ELF-1 (cell line): ENCODE measurements around the gene PTCD1.

ENCODE experiments used
- DNase-seq: peaks from one replicate; pipeline ENCODE4 v3.0.0-alpha.2; 2016; ENCODE audit warnings: low read depth, low spot score

The PTCD1 gene, protein sequence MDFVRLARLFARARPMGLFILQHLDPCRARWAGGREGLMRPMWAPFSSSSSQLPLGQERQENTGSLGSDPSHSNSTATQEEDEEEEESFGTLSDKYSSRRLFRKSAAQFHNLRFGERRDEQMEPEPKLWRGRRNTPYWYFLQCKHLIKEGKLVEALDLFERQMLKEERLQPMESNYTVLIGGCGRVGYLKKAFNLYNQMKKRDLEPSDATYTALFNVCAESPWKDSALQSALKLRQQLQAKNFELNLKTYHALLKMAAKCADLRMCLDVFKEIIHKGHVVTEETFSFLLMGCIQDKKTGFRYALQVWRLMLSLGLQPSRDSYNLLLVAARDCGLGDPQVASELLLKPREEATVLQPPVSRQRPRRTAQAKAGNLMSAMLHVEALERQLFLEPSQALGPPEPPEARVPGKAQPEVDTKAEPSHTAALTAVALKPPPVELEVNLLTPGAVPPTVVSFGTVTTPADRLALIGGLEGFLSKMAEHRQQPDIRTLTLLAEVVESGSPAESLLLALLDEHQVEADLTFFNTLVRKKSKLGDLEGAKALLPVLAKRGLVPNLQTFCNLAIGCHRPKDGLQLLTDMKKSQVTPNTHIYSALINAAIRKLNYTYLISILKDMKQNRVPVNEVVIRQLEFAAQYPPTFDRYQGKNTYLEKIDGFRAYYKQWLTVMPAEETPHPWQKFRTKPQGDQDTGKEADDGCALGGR

DNA sequence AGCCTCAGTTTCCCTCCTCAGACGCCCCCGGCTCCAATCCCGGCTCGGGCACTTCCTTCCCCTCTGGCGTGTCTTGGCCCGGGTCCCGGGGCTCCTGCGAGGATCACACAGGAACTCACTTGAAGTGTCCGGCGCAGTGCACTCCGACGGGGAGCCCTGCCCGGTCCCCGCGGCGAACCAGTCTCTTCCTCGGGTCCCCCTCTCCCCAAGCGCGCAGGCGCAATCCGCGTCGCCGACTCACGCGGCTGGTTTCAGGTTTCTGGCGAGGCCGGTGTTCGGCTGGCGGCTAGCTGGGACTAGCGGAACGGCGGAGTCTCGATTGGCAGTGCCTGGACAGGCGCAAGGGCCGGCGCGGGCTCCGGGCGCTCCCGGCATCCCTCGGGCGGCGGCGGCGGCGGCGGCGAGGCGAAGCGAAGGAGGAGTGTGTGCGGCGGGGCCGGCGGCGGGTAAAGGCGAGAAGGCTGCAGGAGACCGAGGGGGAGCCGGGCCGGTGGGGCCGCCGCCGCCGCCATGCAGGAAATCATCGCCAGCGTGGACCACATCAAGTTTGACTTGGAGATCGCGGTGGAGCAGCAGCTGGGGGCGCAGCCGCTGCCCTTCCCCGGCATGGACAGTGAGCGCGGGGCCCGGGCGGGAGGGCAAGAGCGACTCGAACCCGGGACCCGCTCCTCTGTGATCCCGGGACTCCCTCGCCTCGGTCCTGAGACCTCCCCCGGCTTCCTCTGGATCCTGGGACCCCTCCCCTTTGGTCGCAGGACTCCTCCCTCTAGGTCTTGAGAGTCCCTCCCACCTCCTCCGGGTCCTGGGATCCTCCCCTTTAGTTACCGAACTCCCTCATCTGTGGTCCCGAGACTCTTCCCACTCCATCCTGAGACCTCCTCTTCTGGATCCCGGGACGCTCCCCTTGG, at the start of gene PTCD1, which contains the start of gene CPSF4:
Gene PTCD1 (minus strand): TSS at position 226 of the 908 bp plus-strand sequence. CDS start 3,556 bp downstream, outside the sequence.
Gene CPSF4 (plus strand): TSS at position 371 of the 908 bp plus-strand sequence. CDS start 140 bp downstream, at position 511.
- DNase-seq: peak; percentile 95

DNA sequence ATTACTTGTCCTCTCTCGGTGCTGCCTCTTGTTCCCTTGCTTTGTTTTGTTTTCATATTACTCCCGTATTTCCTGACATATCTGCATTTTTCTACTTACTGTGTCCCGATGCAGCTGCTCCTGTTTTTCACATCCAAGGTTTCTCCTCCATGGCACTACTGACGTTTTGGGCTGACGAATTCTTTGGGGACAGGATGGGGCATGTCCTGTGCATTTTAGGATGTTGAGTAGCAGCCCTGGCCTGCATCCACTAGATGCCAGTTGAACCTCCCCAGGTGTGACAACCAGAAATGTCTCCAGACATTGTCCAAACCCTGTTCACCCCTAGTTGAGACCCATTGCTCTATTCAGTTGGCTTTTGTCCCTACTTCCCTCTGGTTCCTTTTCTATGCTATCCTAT, 46.5 kb upstream of the PTCD1 start:
- DNase-seq: no peak

DNA sequence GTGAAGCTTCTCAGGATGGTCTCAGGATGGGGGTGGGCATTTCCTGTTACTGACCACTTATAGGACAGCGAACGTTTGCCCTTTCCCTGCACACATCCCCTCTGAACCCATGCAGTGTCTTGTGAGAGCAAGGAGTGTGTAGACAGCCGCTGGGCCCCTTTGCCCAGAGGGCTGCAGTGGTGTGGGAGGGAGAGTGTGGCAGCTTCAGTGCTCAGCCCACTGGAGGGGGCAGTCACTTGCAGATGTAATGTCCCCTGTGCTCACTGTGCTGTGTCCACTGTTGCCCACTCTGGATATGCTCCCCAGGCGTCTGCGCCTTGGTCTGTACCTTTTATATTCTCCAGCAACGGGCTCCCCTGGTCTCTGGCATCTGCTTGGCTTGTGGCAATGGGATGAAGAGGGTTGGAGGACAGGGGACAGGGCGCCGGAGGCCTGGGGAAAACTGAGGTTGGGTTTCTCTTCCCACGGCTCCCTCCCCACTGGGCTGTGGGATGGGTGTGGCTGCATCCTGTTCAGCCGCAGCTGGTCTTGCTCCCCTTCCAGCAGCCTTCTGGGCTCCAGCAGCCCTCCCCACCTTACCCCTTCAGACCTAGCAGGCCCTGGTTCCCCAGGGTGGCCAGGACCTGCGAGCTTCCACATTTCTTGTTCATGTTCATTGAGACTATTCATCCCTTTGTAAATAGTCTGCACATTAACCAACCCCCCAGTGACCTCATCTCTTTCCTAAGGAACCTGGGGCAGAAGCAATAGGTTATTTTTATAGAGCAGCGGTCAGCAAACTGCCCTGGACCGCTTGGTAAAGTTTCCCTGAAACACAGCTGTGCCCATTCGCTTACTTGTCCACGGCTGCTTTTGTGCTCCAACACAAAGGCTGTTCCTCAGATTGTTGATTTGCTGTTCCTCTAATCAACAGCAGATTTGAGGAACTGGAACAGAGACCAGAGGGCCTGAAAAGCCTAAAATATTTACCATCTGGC, 40.2 kb upstream of the PTCD1 start:
- DNase-seq: no peak

DNA sequence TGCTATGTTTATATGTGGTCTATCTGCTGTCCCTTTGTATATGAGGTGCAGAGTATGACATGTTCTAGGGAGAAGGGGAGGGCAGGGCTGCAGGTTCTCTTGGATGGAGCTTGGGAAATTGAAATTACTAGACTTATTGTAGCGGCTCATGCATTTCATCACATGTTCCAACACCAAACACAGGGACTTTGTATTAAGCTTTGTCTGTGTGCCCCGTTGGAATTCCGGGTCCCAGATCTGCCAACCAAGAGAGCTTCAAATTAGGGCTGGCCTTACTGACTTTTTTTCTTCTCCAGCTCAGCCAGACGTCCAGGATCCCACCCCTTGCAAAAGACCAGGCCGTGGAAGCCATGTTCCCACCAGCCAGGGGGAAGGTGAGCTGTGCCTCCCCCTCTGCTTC, 37.5 kb upstream of the PTCD1 start:
- DNase-seq: no peak

DNA sequence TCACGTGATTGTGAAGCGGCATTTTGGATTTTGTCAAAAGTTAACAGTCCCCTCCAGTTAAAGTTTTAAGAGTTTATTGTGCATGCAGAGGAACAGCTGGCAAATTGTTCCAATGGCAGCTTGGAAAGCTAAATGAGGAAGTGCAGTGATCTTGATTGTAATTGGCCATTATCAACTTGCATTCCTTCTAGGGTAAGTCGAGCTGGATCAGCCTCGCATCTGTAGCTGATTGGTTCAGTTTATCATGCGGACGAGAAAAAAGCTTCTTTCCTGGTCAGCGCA, 34.7 kb upstream of the PTCD1 start:
- DNase-seq: peak; percentile 50

DNA sequence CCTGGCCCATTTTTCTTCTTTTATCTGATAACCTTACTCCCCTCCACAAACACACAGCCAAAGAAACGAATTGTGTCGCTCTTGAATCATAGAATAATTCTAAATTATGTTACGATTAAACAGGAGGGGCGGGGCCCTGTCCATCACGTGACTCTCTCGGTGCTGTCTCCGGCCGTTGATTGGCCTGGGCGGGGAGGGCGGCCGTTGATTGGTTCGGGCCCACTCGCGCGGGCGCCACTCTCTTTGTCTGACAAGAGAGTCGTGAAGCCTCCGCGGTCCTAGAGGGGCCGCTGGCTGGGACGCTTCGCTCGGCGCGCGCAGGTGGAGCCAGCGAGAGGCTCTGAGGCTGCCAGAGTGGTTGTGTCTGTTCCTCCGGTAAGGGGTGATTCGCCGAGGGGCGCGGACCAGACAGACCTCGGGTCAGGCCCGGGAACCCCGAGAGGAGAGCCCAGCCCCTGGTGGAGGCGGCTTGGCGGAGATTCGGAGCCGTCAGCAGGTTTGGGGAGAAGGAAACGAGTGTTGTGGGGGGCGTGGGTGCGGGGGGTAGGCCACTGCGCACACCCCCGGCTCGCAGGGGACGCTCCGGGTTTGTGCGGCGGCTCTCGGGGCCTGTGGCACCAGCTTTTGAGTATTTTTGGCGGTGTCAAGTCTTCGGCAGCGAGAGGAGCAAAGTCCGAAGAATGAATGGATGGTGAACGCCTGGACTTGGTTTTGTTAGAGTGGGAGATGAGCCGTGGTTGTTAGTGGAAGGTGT, 34.1 kb upstream of the PTCD1 start, which contains the start of gene ZNF789:
Gene ZNF789 (plus strand): TSS at position 330 of the 754 bp plus-strand sequence. CDS start 3,567 bp downstream, outside the sequence.
- DNase-seq: peak; percentile 98

DNA sequence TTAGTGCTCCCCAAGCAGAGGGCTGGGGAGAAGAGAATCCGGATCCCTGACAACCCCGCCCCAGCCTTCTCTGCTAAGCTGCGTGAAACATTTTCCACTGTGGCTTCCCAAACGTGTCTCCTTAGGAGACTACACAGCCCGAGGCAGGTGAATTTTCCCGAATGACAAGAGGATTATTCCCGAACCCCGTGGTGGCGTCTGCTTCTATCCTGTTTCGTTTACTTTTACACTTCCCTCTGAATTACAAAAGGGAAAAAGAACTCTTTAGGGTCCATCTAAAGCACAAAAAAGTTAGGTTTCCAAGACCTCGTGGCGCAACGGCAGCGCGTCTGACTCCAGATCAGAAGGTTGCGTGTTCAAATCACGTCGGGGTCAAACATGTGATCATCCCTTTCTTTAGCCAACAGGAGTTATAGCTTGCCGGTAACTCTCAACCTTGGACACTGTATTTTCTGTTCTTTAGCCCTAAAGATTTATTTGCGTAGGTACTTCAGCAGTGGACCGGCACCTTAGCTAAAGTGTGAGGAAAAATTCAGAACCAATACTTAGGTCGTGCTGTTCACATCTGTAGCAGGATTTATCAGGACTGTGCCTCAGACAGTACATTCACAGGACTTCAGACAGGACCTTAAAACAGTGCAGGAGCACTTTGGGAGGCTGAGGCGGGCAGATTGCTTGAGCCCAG, 30.9 kb upstream of the PTCD1 start:
- DNase-seq: peak; percentile 59

DNA sequence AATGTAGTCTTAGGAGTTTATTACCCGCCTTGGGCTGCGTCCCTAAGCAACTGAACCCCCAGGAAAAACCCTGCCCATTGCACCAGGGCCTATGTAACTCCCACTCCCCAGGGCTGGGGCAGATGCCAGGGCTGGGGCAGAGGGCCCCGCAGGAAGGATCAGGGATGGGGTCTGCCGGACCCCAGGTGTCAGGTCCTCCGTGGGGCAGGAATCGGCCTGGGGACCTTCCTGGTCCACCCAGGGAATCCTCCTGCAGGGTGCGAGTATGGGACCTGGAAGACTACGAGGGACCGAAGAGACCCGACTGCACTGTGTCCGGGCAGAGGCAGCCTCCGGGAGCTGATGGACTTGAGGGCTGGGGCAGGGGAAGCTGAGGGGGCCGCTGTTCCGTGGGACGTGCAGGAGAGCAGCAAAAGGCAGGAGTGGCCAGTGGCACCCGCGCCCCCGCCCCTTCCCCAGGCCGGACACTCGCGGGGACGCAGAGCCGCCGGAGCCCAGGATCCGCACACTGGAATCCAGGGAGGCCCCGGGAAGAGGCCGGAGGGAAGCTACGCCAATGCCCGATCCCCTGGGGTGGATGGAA, 29.8 kb upstream of the PTCD1 start:
- DNase-seq: no peak

DNA sequence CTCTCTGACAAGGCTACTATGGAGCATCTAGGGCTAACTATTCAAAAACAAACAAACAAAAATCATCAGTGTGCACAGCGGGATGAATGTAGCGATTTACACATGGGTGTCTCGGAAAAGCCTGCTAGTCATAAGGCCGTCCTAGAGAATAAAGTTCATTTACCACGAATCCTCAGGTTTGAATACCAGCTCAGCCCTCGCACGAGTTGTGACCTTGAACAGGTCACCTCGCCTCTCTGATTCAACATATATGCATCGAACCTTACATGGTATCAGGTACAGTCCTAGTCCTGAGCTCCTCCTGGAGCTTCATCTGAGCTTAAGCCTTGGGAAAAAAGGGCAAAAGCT, 26.8 kb upstream of the PTCD1 start:
- DNase-seq: no peak

DNA sequence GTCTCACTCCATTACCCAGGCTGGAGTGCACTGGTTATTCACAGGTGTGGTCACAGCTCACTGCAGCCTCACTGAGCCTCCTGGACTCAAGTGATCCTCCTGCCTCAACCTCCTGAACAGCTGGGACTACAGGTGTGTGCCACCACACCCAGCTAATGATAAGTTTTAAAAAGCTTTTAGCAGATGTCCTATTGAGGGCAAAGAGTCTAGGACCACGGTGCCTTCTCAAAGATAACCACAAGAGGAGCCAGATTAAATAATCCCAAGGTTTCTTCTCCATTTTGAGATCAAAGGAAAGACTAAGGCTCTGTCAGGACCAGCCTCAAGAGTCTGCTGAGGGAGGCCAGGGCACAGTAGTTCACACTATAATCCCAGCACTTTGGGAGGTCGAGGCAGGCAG, 22.6 kb upstream of the PTCD1 start:
- no peak for DNase-seq

DNA sequence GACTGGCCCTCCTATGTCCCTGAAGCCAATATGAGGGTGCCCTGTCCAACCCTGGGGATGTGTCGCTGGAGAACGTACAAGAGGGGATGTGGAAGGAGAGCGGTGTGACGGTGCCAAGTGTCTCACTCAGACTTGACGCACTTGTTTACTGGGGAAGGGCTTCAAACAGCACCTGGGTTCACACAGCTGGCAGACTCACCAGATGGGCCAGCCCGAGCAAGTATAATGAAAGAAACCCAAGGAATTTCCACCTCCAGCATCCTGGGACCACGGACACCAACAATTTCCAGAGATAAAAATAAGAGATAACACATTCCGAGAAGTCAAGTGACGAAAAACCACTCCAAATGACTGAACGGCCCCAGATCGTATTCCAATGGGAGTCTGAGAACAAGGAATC, 22.1 kb upstream of the PTCD1 start:
- DNase-seq: no peak

DNA sequence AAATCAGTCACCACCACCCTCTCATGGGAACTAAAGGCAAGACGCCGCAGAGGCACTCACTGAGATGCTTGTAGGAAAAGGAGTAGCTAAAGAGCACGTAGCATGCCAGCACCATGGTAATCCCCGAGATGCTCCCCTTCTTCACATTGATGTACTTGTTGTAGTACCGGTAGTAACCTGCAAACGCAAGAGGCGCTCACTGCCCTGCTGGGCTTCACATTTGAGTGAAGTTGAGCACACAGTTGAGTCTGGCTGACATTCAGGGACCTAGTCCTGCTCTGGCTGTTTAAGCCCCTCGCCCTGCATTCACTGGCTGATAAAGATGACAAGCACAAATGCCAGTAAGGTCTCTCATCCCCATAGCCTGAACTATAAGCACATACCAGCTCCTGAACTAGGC, 20.5 kb upstream of the PTCD1 start:
- peak; percentile 43 for DNase-seq

DNA sequence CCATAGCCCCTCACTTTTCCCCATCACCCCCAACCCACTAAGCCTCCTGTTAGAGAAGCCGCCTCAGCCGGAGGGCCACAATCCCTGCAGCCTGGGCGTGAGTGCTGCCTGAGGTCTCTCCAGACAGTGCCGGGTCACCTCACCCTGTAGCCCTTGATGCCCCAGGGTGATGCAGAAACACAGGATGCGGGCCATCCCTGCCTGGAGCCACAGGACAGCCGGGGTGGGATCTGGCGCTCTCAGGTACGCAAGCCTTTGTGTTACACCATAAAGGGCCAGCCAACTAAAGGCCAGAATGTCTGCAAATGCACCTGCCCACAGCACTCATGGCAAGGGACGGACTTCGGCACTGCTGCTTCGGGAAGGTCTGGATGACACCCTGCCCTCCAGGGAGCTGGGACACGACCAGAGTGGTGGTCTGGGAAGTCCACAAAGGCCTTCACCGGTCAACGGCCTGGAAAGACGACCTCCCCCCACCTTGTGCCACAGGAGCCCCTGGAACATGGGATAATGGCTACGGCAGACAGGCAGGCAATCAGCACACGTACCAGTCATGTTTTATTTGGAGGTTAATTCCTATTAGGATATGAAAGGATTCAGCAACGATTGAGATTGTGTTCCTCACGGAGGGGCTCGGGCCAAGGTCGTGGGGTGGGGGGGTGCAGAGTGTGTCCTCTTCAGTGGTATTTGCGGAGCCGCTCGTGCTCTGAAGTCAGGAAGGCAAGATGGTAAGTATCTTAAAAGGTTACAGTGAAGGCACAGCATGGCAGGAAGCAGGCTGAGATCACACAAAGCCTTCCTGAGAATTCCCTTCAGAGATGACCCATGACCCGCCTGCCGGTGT, 19.3 kb upstream of the PTCD1 start:
- no peak for DNase-seq

DNA sequence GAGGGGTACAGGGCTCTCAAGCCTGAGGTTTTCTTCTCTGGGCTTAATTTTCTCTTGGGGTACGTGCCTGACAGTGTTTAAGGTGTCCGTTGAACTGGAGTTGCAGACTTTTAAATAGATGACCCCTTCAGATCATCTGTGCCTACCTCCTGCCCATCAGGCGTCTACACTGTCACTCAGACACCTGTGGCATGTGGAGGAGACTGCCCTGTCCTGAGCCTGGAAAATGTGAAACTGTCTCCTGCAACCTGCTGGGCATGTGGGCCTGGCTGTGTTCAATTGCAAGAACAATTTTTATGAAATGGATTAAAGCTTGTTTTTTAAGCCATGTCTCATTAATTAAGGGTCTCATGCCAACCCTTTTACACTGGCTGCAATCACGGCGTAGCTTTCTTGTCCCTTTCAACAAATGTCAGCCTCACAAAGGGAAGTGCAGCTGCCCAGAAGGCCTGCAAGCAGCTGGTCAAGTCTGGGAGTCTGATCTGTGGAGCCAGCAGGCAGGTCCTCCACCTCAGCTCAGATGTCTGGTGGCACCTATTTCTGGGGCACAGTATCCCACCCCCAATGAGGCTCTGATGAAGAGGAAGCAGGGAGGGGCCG, 18.6 kb upstream of the PTCD1 start:
- DNase-seq: no peak

DNA sequence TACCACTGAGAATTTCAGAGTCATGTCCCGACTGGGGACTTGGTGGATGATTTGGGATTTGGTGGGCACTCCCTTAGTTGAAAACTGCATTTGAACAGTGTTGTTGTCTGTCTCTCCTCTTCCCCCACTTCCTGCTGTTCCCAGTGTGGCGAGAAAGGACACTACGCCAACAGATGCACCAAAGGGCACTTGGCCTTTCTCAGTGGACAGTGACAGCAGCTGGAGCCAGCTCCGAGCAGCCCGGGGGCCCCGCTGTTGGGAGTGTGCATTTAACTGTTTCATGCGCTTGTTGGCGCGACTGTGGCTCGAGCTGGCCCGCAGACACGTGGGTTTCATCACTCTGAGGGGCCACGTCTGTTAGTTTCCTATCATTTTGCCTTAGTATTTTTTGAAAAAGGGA, 17.7 kb upstream of the PTCD1 start:
- no peak for DNase-seq

DNA sequence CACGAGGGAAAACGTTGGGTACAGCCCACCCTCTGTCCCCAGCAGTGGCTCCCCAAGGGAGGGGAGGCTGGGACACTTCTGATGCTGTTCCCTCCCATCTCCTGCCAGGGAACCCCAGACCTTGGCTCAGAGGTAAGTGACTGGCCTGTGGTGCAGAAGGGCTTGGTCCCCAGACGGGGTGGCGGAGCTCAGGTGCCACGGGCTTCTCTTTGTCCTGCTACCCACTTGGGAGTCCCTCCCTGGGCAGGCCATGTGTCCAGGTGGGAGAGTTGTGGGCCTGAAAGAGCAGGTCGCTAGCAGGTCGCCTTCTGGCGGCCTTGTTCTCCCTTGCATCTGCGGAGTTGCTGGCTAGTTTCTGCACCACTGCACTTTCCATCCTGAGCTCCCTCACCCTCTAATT, 17.3 kb upstream of the PTCD1 start:
- no peak for DNase-seq

DNA sequence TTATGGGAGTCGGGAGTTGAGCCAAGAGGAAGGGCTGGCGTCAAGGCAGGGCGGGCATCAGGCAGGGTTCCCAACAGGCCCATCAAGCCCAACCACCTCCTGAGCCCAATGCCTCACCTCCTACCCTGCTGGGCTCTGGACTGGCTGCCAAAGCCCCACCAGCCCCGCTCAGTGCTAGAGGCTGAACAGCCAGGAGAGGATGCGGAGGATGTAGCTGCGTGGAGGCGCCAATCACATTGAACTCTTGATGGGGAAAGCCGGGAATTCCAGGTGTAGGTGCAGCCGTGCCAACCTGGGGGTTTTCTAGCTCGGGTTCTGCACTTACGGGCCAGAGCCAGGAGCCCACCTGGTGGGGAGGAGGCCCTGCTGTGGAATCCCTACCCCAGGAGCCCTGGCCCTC, 14.5 kb upstream of the PTCD1 start:
- no peak for DNase-seq

DNA sequence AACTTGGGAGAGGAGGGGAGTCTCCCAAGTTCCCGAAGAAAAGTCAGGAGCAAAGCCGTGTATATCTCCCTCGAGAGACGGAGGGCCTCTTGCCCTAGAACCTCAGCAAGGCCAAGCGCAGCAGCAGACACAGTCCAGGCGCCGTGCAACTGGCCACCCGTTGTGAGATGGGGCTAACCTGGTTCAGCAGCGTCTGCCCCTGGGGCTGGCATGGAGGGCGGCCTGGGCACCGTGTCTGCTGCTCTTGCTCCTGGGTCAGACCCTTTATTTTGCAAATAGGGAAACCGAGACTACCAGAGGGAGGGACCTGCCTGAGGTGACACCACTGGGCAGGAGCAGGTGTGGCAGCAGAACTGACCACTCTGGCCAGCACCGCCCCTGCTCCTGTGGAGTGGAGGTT, 13.9 kb upstream of the PTCD1 start:
- DNase-seq: no peak
